Astrocyte of the spinal cord (primary cell): Measurements from ENCODE around the gene RBMS3.

ENCODE experiments used
- DNase-seq: peaks from one replicate; pipeline ENCODE4 v3.0.0; 2011; ENCODE audit warnings: low read depth, low spot score
- H3K4me3 ChIP-seq: 2 replicates; pipeline ENCODE4 v1.5.1; 2011; ENCODE audit warnings: low read depth, mild to moderate bottlenecking, low read length, moderate library complexity
- CTCF ChIP-seq: IDR thresholded peaks from 2 replicates; pipeline ENCODE4 v1.5.1; 2012; ENCODE audit warnings: low read depth, mild to moderate bottlenecking, low read length, inconsistent platforms
- in situ Hi-C: cut with HindIII; loops from 2 replicates; pipeline ENCODE4 v1.10.0; 2017; ENCODE audit warnings: low sequenced_read_pairs

RBMS3 gene

GRCh38 chr3:29410660-29411405 is 130.0 kb downstream of the RBMS3 start:
- in situ Hi-C loops, result no loop called here
- no peak for TF ChIP-seq CTCF
- H3K4me3 ChIP-seq, result no peak overlapping the region
- no peak for DNase-seq

GRCh38 chr3:29412110-29412509 is 131.2 kb downstream of the RBMS3 start:
- in situ Hi-C loops, result no loop called here
- no peak for DNase-seq

GRCh38 chr3:29414468-29415224 is 133.8 kb downstream of the RBMS3 start:
- in situ Hi-C loops, result no loop called here
- no peak for DNase-seq
- no peak overlapping the region for H3K4me3 ChIP-seq
- no peak for TF ChIP-seq CTCF

More at GRCh38 chr3:29412110-29412509, 131.2 kb downstream of the RBMS3 start:
- TF ChIP-seq CTCF, result no peak
- no peak overlapping the region for H3K4me3 ChIP-seq

- no peak for DNase-seq
- no peak overlapping the region for H3K4me3 ChIP-seq
- in situ Hi-C loops, result no loop called here
- no peak for TF ChIP-seq CTCF
Observed at GRCh38 chr3:29415482-29416223, 134.8 kb downstream of the RBMS3 start.

- no peak for TF ChIP-seq CTCF
- H3K4me3 ChIP-seq, result no peak overlapping the region
- in situ Hi-C loops, result no loop called here
- no peak for DNase-seq
Observed at GRCh38 chr3:29416514-29416913, 135.6 kb downstream of the RBMS3 start.

GRCh38 chr3:29420106-29420505 is 139.2 kb downstream of the RBMS3 start:
- H3K4me3 ChIP-seq, result no peak overlapping the region
- no peak for DNase-seq
- in situ Hi-C loops, result no loop called here
- TF ChIP-seq CTCF, result no peak
